CD1c-positive myeloid dendritic cell (primary cell): ENCODE data around the gene GPR132.

Experiments
- DNase-seq: peaks from one replicate; pipeline ENCODE4 v3.0.0-alpha.2; 2016; ENCODE audit errors: extremely low spot score

The GPR132 gene

GRCh38 chr14:105020815-105021655 is 44.2 kb downstream of the GPR132 start, which contains the start of gene CDCA4:
Gene CDCA4 (minus strand): TSS chr14:105021083. CDS start chr14:105011929, 9,154 bp downstream.
- peak; percentile 100 for DNase-seq

GRCh38 chr14:105019861-105020814 is 45.1 kb downstream of the GPR132 start:
- DNase-seq = peak; percentile 58

- DNase-seq = no peak
Observed at GRCh38 chr14:105018414-105018813, 46.8 kb downstream of the GPR132 start.

GRCh38 chr14:105015905-105016304 is 49.3 kb downstream of the GPR132 start:
- DNase-seq = no peak

GRCh38 chr14:105015242-105015641 is 50.0 kb downstream of the GPR132 start:
- DNase-seq = no peak

GRCh38 chr14:105014631-105015030 is 50.6 kb downstream of the GPR132 start:
- DNase-seq = no peak

GRCh38 chr14:105014032-105014431 is 51.2 kb downstream of the GPR132 start:
- no peak for DNase-seq

- DNase-seq = no peak
Observed at GRCh38 chr14:105013150-105013785, 52.0 kb downstream of the GPR132 start.

GRCh38 chr14:105012171-105012985 is 52.9 kb downstream of the GPR132 start:
- peak; percentile 25 for DNase-seq

- DNase-seq = no peak
Observed at GRCh38 chr14:105011312-105011990, 53.8 kb downstream of the GPR132 start.

- DNase-seq = no peak
Observed at GRCh38 chr14:105010891-105011291, 54.3 kb downstream of the GPR132 start.

- DNase-seq = no peak
Observed at GRCh38 chr14:105010106-105010505, 55.1 kb downstream of the GPR132 start.

- DNase-seq = no peak
Observed at GRCh38 chr14:105007593-105008264, 57.5 kb downstream of the GPR132 start.

- DNase-seq = no peak
Observed at GRCh38 chr14:105006831-105007592, 58.2 kb downstream of the GPR132 start.

GRCh38 chr14:105005929-105006830 is 59.0 kb downstream of the GPR132 start:
- DNase-seq = no peak

GRCh38 chr14:105005329-105005928 is 59.8 kb downstream of the GPR132 start:
- DNase-seq = no peak
